Measurements from ENCODE around the gene ZNF438.

Gene ZNF438

GRCh38 chr10:30826679-30827078 is 205.0 kb downstream of the ZNF438 start:
- no peak for DNase-seq (ENCODE audit: low read depth in 2 of 2)

GRCh38 chr10:30825495-30825894 is 206.2 kb downstream of the ZNF438 start:
- no peak for DNase-seq (ENCODE audit: low read depth in 2 of 2)

GRCh38 chr10:30825022-30825421 is 206.6 kb downstream of the ZNF438 start:
- DNase-seq (ENCODE audit: low read depth in 2 of 2) = no peak

GRCh38 chr10:30823651-30824050 is 208.0 kb downstream of the ZNF438 start:
- no peak for DNase-seq (ENCODE audit: low read depth in 2 of 2)

- no peak for DNase-seq (ENCODE audit: low read depth in 2 of 2)
Measured at GRCh38 chr10:30822693-30823465, 208.8 kb downstream of the ZNF438 start.

- no peak for DNase-seq (ENCODE audit: low read depth in 2 of 2)
Measured at GRCh38 chr10:30821994-30822692, 209.5 kb downstream of the ZNF438 start.

- no peak for DNase-seq (ENCODE audit: low read depth in 2 of 2)
Measured at GRCh38 chr10:30821261-30821993, 210.2 kb downstream of the ZNF438 start.

- no peak for DNase-seq (ENCODE audit: low read depth in 2 of 2)
Measured at GRCh38 chr10:30820261-30820991, 211.2 kb downstream of the ZNF438 start.

- no peak for DNase-seq (ENCODE audit: low read depth in 2 of 2)
Measured at GRCh38 chr10:30819341-30820181, 212.1 kb downstream of the ZNF438 start.

GRCh38 chr10:30818854-30819253 is 212.8 kb downstream of the ZNF438 start:
- no peak for DNase-seq (ENCODE audit: low read depth in 2 of 2)

GRCh38 chr10:30818010-30818660 is 213.5 kb downstream of the ZNF438 start:
- no peak for DNase-seq (ENCODE audit: low read depth in 2 of 2)

- DNase-seq (ENCODE audit: low read depth in 2 of 2) = no peak
Measured at GRCh38 chr10:30817541-30817940, 214.1 kb downstream of the ZNF438 start.

- DNase-seq (ENCODE audit: low read depth in 2 of 2) = no peak
Measured at GRCh38 chr10:30816820-30817171, 214.9 kb downstream of the ZNF438 start.

GRCh38 chr10:30816159-30816819 is 215.4 kb downstream of the ZNF438 start:
- no peak for DNase-seq (ENCODE audit: low read depth in 2 of 2)

GRCh38 chr10:30813872-30814481 is 217.7 kb downstream of the ZNF438 start:
- no peak for DNase-seq (ENCODE audit: low read depth in 2 of 2)

GRCh38 chr10:30812018-30812851 is 219.4 kb downstream of the ZNF438 start:
- DNase-seq (ENCODE audit: low read depth in 2 of 2) = no peak

- DNase-seq (ENCODE audit: low read depth in 2 of 2) = no peak
Measured at GRCh38 chr10:30811276-30812017, 220.2 kb downstream of the ZNF438 start.

- DNase-seq (ENCODE audit: low read depth in 2 of 2) = no peak
Measured at GRCh38 chr10:30810416-30810815, 221.2 kb downstream of the ZNF438 start.

Data from stimulated activated CD4-positive, alpha-beta T cell treated with anti-CD3 and anti-CD28 coated beads, Interleukin-12 subunit alpha, Interleukin-12 subunit beta, amount 100 ng/mL, for 24 hours (primary cell).